CD4-positive, alpha-beta T cell treated with Interleukin-4 for 1 hour (primary cell): ENCODE data around the gene POLN.

Source experiments
- DNase-seq, 2 donors: peaks; one replicate each; pipeline ENCODE4 v3.0.0-alpha.2; 2020 to 2022

POLN gene

DNA sequence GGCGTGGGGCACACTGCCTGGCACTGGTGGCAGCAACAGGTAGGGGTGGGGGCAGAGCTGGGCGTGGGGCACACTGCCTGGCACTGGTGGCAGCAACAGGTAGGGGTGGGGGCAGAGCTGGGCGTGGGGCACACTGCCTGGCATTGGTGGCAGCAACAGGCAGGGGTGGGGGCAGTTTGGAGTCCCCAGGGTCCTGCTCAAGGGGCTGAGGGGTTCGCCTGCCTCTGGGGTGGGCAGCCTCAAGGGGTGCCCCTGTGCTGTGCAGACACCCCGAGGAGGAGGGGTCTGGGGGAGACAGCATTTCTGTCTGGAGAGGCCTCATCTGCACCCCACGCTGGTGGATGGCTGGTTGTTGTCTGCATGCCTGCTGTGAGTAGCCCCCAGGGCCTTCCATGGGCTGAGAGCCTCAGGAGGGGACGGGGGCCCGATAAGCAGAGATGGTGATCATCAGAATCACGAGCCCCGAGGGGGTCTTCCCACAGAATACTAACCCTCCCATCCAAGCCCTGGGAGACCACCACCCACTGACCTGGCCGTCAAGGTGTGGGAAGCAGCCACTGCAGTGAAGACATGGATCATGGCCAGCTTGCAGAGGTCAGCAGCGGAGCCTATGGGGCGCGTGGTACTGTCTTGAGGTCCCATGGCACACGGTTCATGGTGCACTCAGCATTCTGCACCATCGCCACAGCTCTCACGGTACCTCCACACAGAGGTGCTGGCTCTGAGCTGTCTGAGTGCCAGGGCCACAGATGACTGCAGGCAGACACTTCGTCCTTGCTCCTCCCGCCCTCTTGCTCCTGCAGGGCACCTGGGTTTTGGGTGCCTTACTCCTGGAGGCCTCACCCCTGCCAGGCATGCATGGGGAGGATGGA lies 161.3 kb downstream of the POLN start:
- no peak for DNase-seq

DNA sequence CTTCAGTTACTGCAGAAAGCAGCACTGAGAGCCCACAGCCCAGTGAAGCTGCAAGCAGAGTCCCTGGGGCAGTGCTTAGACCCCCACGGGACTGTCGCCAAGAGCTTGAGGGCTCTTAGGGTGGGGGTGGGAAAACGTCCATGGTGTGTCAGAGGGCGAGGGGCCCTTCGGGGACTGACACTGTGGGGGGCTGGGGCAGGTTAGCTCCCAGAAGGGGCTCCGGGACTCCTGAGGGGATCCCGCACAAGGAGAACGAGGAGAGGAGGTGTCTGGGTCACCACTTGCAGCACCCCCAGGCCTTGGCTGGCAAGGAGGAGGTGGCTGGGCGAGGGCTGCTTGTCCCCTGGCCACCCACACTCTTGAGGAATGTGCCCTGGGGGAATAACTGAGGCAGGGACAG lies 162.0 kb downstream of the POLN start:
- DNase-seq = no peak

DNA sequence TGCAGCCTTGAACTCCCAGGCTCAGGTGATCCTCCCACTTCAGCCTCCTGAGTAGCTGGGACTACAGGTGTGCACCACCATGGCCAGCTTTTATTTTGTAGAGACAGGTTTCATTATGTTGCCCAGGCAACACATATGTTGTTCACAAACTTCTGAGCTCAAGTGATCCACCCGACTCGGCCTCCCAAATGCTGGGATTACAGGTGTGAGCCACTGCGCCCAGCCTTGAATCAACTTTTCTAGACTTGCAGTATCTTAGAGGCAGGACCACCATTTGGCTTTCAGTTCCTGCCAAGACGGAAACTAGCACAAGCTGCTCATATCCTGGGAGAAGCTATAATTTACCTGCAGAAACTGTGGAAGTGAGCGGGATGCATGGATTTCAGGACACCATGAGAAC lies 162.9 kb downstream of the POLN start:
- DNase-seq = no peak

DNA sequence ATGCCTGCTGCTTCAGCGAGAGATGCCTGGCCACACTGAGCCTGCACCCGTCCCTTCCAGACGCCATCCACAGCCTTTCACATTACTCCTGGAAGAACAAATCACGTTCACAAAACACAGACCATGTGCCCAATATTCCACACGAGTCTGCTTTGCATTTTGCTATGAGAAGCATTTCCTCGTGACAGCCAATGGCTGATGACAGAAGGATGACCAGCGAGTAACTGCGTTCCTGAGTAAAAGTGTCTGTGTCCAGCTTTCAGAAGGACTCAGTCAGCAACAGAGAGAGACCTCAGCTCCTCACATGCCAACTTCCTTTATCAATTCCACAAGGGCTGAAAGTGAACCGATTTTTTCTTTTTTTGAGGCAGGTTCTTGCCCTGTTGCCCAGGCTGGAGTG lies 163.3 kb downstream of the POLN start:
- DNase-seq = no peak

DNA sequence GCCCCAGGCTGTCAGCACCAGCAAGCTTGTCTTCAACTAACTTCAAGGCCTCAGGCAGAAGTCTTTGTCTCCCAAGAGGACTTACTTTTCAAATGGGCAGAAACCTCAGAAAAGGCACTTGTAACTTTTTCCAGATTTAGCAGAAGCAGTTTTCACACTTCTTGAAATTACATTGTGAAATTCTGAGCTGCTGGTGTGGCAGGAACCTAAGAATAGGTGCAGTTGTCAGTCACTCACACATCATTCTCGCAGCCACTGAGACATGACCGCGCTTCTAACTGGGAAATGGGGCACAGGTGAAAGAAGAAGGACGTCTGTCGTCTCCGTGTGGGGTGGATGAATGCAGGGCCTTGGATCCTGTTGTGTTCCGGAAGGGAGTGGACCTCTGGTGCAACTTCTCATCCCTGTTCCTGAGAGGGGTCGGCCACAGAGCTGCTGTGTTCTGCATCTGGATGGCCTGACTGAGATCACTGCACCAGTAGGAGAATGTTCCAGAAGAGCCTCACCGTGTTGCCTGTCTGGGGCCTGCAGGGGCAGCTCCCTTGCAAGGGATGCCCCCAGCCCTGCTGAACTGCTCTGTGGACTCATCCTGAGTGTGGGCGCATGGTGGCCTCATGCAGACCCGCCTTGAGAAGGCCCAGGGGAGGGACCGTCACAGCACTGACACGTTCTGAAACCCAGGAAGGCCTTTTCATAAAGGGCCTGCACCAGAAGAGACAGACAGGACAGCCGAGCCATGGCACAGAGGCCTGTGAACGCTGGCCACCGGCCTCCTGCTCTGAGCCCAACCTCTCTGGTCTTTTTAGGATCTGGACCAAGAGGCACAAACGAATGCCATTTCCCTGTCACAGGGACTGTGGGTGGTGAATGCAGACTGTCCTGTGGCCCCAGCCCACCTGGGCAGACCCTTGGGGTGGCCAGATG lies 164.1 kb downstream of the POLN start:
- no peak for DNase-seq

DNA sequence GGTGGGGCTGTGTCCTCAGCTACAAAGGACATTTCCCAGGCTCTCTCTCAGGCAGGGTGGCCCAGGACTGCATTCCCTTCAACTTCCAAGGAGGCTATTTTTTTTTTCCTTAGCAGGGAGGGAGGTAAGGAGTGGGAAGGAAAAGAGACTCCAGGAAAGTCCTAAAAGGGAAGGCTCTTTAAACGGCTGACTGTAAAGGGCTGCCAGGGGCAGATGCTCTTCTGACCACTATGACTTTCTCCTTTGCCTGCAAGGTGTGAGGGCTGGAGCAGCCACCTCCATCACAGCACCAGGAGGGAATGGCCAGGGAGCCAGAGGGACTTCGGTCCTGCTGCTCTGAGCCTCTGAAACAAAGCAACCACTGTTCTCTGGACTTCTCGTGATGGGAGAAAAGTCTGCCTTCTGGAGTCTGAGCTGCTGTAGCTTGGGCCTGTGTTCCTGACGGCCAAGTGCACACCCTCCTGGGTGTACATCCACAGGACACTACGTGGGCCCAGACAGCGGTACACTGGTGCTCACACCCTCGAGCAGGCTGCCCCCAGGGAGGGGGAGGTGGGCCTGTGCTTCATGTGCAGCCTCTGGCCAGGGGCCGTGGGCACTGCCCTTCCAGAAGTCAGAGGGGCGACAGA lies 164.9 kb downstream of the POLN start:
- DNase-seq = no peak

DNA sequence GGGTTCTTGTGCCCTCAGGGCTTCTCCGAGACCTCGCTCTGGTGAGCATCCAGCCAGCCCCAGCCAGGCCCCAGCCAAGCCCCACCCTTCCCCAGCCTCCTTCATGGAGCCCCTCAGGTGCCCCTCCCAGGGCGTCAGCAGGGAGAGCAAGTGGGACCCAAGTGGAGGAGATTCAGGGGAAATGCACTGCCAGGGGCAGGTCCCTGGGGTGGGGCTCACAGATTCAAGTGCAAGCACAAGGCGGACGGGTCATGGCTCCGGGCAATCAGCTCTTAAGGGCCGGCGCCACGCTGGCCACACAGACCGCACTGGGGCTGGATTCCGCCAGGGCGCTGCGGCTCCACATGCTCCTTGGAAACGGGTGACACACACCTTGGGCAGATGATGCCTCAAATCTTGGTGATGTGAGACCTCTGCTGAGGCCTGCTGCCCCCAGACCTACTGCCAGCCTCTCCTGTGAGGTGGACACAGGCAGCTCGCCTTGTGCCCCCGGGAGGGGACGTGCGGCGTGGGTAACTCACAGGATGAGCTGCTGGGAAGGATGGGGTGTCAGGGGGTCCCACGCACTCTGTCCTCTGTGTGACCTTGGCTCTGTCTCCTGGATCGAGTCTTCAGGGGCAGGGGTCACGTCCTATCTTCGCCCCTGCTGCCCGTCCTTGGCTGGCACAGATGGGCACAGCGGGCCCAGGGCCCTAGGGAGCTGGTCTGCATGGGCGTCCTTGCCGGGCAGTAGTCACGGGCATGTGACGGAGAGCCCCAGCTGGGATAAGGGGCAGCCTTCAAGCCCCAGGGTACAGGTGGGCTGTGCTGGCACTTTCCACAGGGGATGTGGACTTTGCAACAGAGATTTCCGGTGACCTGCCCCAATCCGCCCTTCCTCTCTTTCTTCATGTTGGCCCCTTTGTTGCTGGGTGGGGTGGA lies 165.7 kb downstream of the POLN start:
- DNase-seq = no peak

DNA sequence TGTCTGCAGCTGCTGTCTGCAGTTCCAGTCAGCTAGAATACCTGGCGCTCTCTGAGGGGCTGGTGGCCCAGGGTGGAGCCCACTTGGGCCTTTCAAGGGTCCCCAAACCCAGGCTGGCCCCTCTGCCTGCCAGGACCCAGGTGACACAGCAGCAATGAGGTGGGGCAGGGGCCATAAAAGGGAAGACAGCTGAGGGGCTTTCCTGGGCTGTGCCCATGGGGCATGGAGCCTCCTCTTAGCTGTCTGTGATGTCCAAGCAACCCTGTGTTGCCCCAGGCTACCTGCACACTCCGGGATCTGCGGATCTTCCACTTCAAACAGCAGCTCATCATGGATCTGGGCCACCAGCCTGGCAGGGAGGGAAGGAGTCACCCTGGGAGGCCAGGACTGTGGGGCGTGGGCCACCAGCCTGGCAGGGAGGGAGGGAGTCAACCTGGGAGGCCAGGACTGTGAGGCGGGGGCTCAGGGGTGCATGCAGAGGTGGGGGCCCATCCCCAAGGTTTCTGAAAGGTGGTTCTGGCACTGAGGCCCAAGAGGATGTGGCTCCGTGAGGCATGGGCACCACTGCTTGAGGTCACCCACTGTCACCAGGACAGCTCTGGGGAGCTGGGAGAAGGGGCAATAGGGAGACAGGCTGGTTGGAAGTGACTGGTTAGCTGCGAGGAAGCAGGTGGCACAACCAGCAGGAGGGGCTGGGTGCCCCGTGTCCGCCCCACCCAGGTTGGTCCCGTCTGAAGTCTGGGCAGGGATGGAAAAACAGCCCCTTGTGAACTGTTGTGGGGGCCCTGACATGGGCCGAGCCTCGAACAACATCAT lies 166.5 kb downstream of the POLN start:
- DNase-seq = no peak

DNA sequence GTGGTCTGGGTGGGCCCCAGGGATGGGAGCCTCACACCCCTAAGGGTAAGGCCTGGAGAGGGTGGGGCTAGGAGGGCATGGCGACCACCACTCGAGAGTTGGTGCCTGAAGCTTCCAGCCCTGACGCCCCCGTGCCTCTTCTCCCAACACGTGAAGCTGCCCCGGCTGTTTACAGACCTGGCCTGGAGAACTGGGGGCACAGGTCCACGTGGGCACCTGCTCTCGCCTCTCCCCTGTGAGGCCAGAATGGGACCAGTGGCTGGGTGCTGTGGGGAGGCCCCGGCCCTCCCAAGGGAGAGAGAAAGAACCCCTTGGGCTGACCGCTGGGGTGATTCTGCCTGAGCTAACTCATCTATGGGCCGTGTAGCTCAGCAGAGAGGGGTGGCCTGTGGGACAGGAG lies 167.3 kb downstream of the POLN start:
- no peak for DNase-seq

DNA sequence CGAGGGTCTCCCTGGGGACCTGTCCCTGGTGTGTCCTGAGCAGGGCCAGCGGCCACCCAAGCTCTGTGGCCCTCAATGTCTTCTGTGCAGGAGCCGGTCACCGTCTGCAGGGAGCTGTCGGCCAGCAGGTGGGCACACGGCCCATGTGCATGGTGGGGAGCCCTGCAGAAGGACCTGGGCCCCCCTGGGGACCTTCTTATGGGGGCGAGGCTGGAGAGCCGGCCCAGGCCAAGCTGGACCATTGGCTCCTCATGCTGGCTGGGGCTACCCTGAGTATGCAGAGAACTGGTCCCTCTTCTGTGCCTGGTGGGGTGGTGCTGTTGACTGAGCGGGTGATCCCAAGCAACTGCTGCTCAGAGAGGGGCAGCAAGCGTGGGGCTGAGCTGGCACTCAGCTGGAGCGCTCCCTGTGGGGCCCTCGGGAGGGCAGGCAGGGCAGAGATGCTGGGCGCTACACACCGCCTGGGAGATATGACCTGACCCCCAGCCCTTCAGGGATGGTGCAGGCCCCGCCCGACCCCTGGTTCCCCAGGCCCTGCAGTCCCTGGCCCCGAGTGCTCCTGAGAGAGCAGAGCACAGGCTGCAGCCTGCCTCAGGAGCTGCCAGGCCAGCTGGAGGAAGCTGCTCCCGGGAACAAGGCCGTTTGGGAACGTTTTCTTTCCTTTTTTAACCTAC lies 168.0 kb downstream of the POLN start:
- DNase-seq = no peak

DNA sequence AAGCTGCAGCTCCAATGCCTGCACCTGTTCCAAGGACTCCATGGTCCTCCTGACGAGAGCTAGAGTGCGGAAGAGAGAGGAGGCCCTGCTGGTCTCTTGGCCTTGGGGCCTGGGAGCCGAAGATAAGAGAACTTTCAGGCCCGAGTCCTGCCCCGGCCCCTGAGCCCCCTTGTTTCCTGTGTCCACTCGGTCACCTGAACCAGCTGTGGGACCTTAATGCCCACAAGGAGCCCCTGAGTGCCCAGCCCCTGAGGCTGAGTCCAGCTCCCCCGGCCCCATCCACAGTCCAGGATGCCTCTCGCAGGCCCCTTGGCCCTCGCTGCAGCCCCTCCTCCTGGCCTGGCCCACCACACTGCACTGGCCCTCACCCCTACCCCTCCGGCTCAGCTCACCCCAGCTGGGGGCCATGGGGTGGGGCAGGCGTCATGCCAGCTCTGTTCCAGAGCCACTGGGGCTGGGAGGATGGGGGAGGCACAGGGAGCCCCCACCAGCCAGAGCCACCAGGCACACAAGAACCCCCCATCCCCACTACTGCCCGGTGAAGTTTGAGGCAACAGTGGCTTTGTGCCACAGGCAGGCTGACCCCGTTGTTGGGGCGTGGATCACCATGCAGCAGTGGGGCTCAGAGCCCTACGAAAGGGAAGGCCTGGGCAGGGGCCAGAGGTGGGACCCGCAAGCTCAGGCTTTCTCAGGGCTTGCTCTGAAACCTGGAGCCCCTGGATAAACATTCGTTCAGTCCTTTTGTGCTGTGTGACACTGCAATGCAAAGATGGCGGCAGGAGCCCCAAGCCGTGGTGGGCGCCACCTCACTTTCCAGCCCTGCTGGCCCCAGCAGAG lies 168.7 kb downstream of the POLN start:
- no peak for DNase-seq

DNA sequence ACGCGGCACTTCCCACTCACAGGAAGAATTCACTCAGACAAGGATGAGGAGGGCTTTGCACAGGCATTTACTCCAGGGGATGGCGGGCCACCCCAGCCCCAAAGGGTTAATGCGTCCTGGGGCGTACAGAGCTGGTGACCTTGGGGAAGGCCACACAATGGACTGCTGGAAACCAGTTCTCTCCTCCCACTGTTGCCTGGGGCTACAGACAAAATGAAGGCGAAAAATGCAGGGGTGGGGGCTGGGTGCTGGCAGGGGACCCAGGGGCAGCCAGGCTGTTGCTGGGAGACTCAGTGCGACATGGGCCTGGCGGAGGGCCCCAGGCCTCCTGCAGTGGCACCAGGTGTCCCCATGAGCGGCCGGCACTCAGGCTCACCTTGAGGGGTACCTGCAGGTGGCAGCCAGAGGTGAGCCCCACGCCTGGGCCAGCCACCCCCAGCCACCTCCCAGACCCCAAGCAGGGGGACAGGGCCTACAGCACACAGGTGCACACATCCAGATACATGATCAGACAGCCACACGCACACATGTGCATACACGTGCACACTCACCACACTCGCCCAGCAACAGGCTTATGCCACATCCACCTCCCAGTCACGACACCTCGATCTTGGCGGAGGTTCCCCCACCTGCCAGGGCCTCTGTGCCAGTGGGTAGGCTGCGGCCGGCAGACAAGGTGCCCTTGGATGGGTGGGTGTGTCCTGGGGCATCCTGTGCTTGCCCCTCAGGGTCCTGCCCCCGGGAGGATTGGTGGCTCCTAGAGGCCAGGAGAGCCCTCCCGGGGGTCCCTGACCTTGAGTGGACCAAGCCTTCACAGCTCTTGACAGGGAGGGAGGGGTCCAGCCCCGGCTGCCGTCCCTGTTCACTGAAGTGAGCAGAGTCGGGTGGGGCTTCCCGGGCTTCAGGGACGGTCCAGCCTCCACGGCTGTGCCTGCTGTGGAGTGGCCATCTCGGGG lies 169.7 kb downstream of the POLN start:
- no peak for DNase-seq

DNA sequence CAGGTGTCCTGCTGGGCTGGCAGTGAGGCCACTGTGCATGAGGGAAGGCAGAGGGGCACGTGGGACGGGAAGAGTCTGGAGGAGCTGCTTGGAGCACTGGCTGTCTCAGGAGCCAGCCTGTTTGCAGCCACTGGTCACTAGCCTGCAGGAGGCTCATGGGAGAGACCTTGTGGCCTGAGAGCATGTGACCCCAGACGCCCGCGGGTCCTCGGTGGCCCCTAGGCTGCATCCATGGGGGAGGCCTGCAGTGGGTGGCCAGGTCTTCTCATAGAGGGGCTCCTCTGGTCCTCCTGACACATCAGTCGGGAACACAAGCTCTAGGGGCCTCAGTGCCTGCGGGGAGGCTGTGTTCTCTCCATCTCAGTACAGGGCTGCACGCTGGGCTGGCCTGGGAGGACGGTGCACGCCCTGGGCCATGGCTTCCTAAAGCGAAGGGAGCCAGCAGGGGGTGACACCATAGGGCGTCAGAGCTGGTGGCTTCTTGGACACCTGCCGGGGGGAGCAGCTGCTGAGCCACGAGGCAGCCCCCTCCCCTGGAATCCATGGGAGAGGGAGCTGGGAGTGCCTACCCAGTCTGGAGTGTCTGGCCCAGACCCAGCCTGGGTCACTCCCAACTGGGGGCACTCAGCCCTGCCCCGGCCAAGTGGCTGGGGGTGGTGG lies 170.5 kb downstream of the POLN start:
- no peak for DNase-seq

DNA sequence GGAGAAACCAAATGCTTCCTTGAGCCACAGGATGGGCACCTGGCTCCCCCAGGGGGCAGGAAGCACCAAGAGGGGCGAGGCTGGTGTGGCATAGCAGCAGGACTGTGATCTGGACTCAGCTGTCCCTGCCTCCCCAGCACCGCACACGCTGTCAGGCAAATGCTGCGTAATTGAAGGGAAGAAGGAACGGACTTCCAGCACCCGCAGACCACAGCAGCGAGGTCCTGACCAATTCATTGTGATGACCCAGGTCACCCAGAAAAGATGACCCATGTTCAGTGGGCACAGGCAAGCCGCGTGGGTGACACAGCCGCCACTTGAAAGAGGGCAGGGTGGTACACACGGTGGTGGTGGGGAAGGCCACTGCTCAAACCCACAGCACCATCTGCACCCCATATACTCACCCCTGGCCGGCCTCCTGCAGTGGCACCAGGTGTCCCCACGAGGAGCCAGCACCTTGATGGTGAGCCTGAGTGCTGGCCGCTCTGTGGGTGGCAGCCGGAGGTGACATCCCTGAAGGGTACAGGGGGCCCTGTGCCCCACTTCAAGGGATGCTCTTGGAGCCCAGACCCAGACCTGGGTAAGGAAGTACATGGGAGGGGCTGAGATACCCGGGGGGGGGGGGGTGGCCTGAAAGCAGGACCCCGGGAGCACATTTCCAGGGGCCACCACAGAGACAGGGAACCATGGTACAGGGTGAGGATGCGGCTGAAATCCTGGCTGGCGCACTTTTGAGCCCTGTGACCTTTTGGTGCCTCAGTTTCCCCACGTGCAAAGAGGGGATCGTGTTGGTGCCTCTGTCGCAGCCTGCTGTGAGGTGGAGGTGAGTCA lies 171.3 kb downstream of the POLN start:
- no peak for DNase-seq

DNA sequence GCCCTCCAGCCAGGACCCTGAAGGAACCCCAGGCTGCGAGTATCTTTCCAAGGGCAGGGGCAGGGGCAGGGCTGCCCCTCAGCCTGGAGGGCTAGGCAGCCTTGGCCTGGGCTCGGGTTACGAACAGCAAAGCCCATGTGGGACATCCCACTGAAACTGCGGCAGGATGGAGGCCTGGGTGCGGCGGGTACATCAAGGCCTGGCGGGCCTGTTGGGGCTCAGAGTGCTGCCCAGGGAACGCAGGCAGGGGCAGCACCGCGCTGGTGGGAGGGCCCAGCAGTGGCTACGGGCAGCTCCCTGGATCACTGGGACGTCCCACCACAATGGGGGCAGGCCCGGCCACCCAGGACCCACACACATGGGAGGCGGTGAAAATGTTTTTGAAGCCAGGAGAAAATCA lies 171.9 kb downstream of the POLN start:
- DNase-seq = no peak

DNA sequence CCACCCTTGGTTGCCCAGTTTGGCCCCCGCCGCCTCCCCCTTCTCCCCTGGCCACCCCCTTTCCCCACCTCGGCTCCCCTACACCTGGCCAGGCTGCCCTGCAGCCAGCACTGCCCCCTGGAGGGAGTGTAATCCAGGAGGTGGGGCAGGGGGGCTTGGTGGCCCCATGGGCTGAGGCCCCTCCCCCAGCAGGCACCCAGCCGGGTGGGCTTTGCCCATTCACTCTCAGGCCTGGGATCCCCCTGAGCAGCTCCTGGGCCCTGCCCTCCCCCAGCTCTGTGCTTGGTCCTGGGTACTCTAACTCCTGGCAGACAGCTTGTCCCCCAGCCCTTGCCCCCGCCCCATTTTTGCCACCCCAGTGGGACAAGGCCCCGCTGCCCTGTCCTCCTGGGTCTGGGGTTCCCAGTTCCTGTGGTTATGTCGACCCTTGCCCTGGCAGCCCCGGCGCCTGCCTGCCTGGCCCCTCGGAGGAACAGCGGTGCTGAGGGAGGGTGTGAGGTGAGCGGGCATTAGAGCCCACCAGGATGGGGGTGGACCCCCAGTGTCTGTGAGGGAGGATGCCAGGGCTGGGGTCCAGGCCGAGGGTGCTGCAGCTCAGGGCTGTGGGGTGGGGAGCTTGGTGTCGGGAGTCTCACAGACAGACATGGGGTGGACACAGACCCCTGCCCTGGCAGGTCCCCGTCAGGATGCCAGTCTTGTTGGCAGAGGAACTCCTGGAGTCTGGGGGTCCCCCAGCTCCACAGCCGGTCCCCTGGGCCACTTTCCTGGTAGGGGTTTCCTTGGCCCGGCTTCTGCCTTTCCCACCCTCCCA lies 172.6 kb downstream of the POLN start:
- DNase-seq = no peak
